Right lobe of liver (tissue), 6 donors: Measurements from ENCODE around the gene PTPRD. TPM values are rescaled to one million over a fixed set of nuclear protein-coding genes. Genes with fewer than 3 reads are reported as not detected.

Experiments
- ATAC-seq, 4 donors: fragments of 200-7000 bp; cut with Tn5 transposase; one replicate each; pipeline ENCODE4 v1.9.1; 2020; ENCODE audit warnings: mild to moderate bottlenecking in 4 of 4, moderate library complexity in 4 of 4
- DNase-seq, 3 donors: peaks; one replicate each; pipeline ENCODE4 v3.0.0-alpha.2; 2020
- H3K27ac ChIP-seq, 3 donors: fragments of 200-600 bp; one replicate each; pipeline ENCODE4 v1.8.0; 2022
- H3K27me3 ChIP-seq, 2 donors: fragments of 200-600 bp; one replicate each; pipeline ENCODE4 v1.8.0; 2022
- H3K36me3 ChIP-seq, 4 donors: fragments of 200-600 bp; sonication (generic) in 1 of 4; one replicate each; pipeline versions ENCODE4 v1.5.1 to v1.8.0; 2017 to 2022; ENCODE audit warnings: control low read depth in 1 of 4
- H3K4me1 ChIP-seq, 4 donors: fragments of 200-600 bp; sonication (generic) in 1 of 4; one replicate each; pipeline versions ENCODE4 v1.5.1 to v1.8.0; 2017 to 2022; ENCODE audit warnings: control low read depth in 1 of 4
- H3K4me3 ChIP-seq, 3 donors: fragments of 200-600 bp; one replicate each; pipeline ENCODE4 v1.8.0; 2022
- H3K9me3 ChIP-seq, 4 donors: fragments of 200-600 bp; sonication (generic) in 1 of 4; one replicate each; pipeline versions ENCODE4 v1.5.1 to v1.8.0; 2017 to 2022; ENCODE audit warnings: control low read depth in 1 of 4
- CTCF ChIP-seq, 4 donors: fragments of 200-600 bp in 3 of 4; fragments of 450-650 bp in 1 of 4; IDR thresholded peaks; one replicate each; pipeline versions ENCODE4 v1.5.1 to v1.8.0; 2016 to 2022; ENCODE audit warnings: antibody characterized with exemption in 4 of 4, mild to moderate bottlenecking in 2 of 4
- POLR2A ChIP-seq: fragments of 450-650 bp; IDR thresholded peaks from one replicate; pipeline ENCODE4 v1.6.1; 2017; ENCODE audit warnings: antibody characterized with exemption, mild to moderate bottlenecking
- WGBS: methylation state at CpG from one replicate; pipeline ENCODE4 v1.1.6; 2018; ENCODE audit warnings: low coverage, low lambda C conversion rate; ENCODE audit not compliant: insufficient coverage; ENCODE audit errors: missing lambda C conversion rate; 5-methylcytosine and 5-hydroxymethylcytosine counted together
- intact Hi-C, 2 donors: fragments of 100-400 bp; cut with DNase I; formaldehyde crosslinking; loops; one replicate each; pipeline versions ENCODE4 v1.11.2 to v1.14.1; 2022
- total RNA-seq, 6 experiments: library from RNA; depleted of rRNA in 2 of 6; stranded (reverse); fragments of >200 nt in 2 of 6; fragmentation: NEBNext Ultra II Directional in 3 of 6; extraction: Animal tissue kit (Norgen Biotek cat#: 25700) in 3 of 6; gene quantifications; one replicate each; pipeline versions ENCODE4 v1.1.0 to v1.2.4, GENCODE V29; 2016 to 2023
- donor health status: DM: no; HTN: yes; CAD: no.
- donor health status: DM: no; HTN: no; CAD: no.
- donor health status: DM: no; HTN: no; CAD: no.
- donor health status: DM: no; HTN: yes; CAD: no.
- donor health status: DM: no; HTN: yes; CAD: no.

PTPRD gene
- total RNA-seq, 6 experiments from 2014 or later: 5.4 to 29.8 (median 13.9) TPM

GRCh38 chr9:8784838-8785237, 1828.0 kb downstream of the PTPRD start:
- intact Hi-C loops: no loop called here
- Histone ChIP-seq H3K9me3 (no peaks in the 10 kb centered on the region), H3K27ac (no peak overlapping the region), H3K36me3 (no peaks in the 10 kb centered on the region), H3K4me1 (peaks cover 0 to 4% (median 0%) of the 10 kb centered on the region in 4 donors), H3K4me3 (no peak overlapping the region), H3K27me3 (no peaks in the 10 kb centered on the region)
- WGBS: 62% methylated on average over 2 of the region's 2 CpGs
- TF ChIP-seq CTCF (IDR thresholded peaks at IDR 0.05): no peak
- no peak for TF ChIP-seq POLR2A
- DNase-seq (no peak), ATAC-seq (no peak)

- TF ChIP-seq CTCF (IDR thresholded peaks at IDR 0.05) (no peak), POLR2A (no peak)
- no peaks in the 10 kb centered on the region for H3K27me3 ChIP-seq
- H3K36me3 ChIP-seq: no peaks in the 10 kb centered on the region
- no peak overlapping the region for H3K27ac ChIP-seq
- WGBS: 67% methylated on average over 6 of the region's 6 CpGs
- ATAC-seq (no peak), DNase-seq (no peak)
- H3K4me3 ChIP-seq: no peak overlapping the region
- H3K4me1 ChIP-seq: peaks cover 0 to 4% (median 0%) of the 10 kb centered on the region in 4 donors
- intact Hi-C loops: no loop called here
- H3K9me3 ChIP-seq: no peaks in the 10 kb centered on the region
These were observed 1828.9 kb downstream of the PTPRD start for GRCh38 chr9:8783941-8784340.

DNA sequence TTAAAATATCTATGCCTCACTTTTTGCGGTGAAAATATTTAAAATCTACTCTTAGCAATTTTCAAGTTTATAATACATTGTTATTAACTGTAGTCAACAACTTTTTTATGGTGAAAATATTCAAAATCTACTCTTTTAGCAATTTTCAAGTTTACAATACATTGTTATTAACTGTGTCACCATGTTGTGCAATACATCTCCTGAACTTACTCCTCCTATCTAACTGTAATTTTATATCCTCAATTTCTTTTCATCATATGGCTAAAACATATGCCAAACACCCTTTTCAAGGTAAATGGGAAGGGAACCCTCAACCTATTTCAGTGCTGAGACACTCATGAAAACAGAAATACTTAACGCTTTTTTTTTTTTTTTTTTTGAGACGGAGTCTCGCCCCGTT, 1830.6 kb downstream of the PTPRD start:
- TF ChIP-seq CTCF (IDR thresholded peaks at IDR 0.05) (no peak), POLR2A (no peak)
- no peaks in the 10 kb centered on the region for H3K27me3 ChIP-seq
- no peaks in the 10 kb centered on the region for H3K36me3 ChIP-seq
- H3K27ac ChIP-seq: no peak overlapping the region
- intact Hi-C loops: no loop called here
- H3K9me3 ChIP-seq: no peaks in the 10 kb centered on the region
- no peak for ATAC-seq
- peaks cover 0 to 4% (median 0%) of the 10 kb centered on the region in 4 donors for H3K4me1 ChIP-seq
- DNase-seq: no peak
- WGBS: 91% methylated on average over 5 of the region's 5 CpGs
- H3K4me3 ChIP-seq: no peak overlapping the region

DNA sequence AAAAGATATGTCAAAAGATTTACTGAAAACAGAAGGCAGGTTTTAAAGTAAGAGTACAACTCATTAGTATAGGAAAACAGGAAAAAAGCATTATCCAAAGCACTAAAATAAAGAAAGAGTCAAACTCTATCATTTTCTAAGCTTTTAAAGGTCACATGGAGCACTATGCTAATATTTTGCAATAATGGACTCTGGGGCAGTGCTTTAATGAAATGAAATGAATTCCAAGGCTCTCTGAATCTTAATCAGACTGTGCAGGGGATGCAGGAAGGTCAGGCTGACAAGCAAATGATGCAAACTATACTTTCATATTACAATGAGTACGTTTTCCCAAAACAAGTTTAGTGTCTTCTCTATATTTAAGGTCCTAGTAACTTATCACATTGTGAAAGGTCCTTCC, 1831.3 kb downstream of the PTPRD start:
- ATAC-seq (peak; percentile 58 to 83 (median 74)), DNase-seq (no peak)
- WGBS: 38% methylated on average over 1 of the region's 1 CpG
- H3K4me3 ChIP-seq: no peak overlapping the region
- intact Hi-C loops: no loop called here
- peaks cover 0 to 4% (median 0%) of the 10 kb centered on the region in 4 donors for H3K4me1 ChIP-seq
- TF ChIP-seq CTCF (IDR thresholded peaks at IDR 0.05): no peak
- no peak for TF ChIP-seq POLR2A
- H3K36me3 ChIP-seq: no peaks in the 10 kb centered on the region
- H3K27ac ChIP-seq: no peak overlapping the region
- no peaks in the 10 kb centered on the region for H3K27me3 ChIP-seq
- no peaks in the 10 kb centered on the region for H3K9me3 ChIP-seq

DNA sequence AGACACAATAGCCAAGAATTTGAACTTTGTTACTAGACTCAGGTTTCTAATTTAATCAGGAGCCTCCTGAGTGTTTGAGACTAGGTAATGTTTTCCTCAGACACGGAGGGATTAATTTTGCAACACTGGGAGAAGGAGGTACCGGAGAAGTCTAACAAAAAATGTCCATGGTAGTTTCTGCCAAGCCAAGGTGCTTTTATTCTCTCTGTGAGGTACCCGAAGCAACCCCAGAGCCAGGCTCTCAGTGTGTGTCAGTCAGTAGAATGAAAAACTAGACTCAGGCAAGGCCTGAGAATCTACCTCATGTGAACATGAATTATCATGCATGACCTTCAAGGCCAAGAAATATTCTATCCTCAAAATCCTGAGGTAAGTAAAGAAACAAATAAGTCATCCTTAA, 1832.4 kb downstream of the PTPRD start:
- Histone ChIP-seq H3K9me3 (no peaks in the 10 kb centered on the region), H3K36me3 (no peaks in the 10 kb centered on the region), H3K27ac (no peak overlapping the region), H3K4me1 (peaks cover 0 to 4% (median 0%) of the 10 kb centered on the region in 4 donors), H3K27me3 (no peaks in the 10 kb centered on the region), H3K4me3 (no peak overlapping the region)
- ATAC-seq (no peak), DNase-seq (no peak)
- intact Hi-C loops: no loop called here
- TF ChIP-seq POLR2A (no peak), CTCF (IDR thresholded peaks at IDR 0.05) (no peak)
- 76% methylated on average over 3 of the region's 3 CpGs for WGBS
